ENCODE data around the gene LDAH. TPM values are rescaled to one million over a fixed set of nuclear protein-coding genes. Genes with fewer than 3 reads are reported as not detected.
"Not testable (repeated sequence)": the region's sequence is repeated elsewhere in the genome, so short reads cannot be mapped to it uniquely, and the experiment has no call there.

Gene LDAH
- total RNA-seq, 1 experiment from 2014 or later = 27.4 TPM

GRCh38 chr2:20722592-20723240 lies 100.2 kb downstream of the LDAH start:
- no peak overlapping the region for H3K27ac ChIP-seq (ENCODE audit: low read depth, low read length, poor library complexity, severe bottlenecking)
- POLR2A ChIA-PET (ENCODE audit: low non-redundant PET) = no interaction called here
- H3K27me3 ChIP-seq (replicated peaks; ENCODE audit: insufficient read depth, low read depth, low read length, poor library complexity) = no peaks in the 10 kb centered on the region
- no TSS peak for BruUV-seq (replicated peaks)
- no peak for DNase-seq (ENCODE audit: low spot score)
- no peaks in the 10 kb centered on the region for H3K4me1 ChIP-seq (ENCODE audit: insufficient read depth, low read length, poor library complexity, severe bottlenecking)
- H3K4me3 ChIP-seq (ENCODE audit: low read depth, low read length, poor library complexity, severe bottlenecking) = no peak overlapping the region
- TF ChIP-seq EZH2 (IDR thresholded peaks at IDR 0.05; ENCODE audit: borderline replicate concordance, low read depth, low read length, poor library complexity, severe bottlenecking) = no peak
- TF ChIP-seq CTCF (conservative IDR thresholded peaks at IDR 0.05; ENCODE audit: low read depth, low read length) = no peak
- intact Hi-C loops (cut with micrococcal nuclease; ENCODE audit: unreplicated experiment) = no loop called here
- CTCF ChIA-PET = no interaction called here
- H3K9me3 ChIP-seq (ENCODE audit: low read depth, low read length, poor library complexity, severe bottlenecking) = no peaks in the 10 kb centered on the region
- no peaks in the 10 kb centered on the region for H3K36me3 ChIP-seq (ENCODE audit: insufficient read depth, low read length, poor library complexity, severe bottlenecking)

- Histone ChIP-seq H3K27ac (ENCODE audit: low read depth, low read length, poor library complexity, severe bottlenecking) (no peak overlapping the region), H3K4me3 (ENCODE audit: low read depth, low read length, poor library complexity, severe bottlenecking) (no peak overlapping the region), H3K27me3 (replicated peaks; ENCODE audit: insufficient read depth, low read depth, low read length, poor library complexity) (no peaks in the 10 kb centered on the region), H3K36me3 (ENCODE audit: insufficient read depth, low read length, poor library complexity, severe bottlenecking) (no peaks in the 10 kb centered on the region), H3K4me1 (ENCODE audit: insufficient read depth, low read length, poor library complexity, severe bottlenecking) (no peaks in the 10 kb centered on the region), H3K9me3 (ENCODE audit: low read depth, low read length, poor library complexity, severe bottlenecking) (no peaks in the 10 kb centered on the region)
- ChIA-PET POLR2A (ENCODE audit: low non-redundant PET) (no interaction called here), CTCF (no interaction called here)
- BruUV-seq (replicated peaks) = no TSS peak
- intact Hi-C loops (cut with micrococcal nuclease; ENCODE audit: unreplicated experiment) = no loop called here
- TF ChIP-seq CTCF (conservative IDR thresholded peaks at IDR 0.05; ENCODE audit: low read depth, low read length) (no peak), EZH2 (IDR thresholded peaks at IDR 0.05; ENCODE audit: borderline replicate concordance, low read depth, low read length, poor library complexity, severe bottlenecking) (no peak)
- DNase-seq (ENCODE audit: low spot score) = no peak
Observed at GRCh38 chr2:20717641-20718040, 105.3 kb downstream of the LDAH start.

- intact Hi-C loops (cut with micrococcal nuclease; ENCODE audit: unreplicated experiment); CTCF ChIA-PET; H3K27me3 ChIP-seq (replicated peaks; ENCODE audit: insufficient read depth, low read depth, low read length, poor library complexity); H3K4me3 ChIP-seq (ENCODE audit: low read depth, low read length, poor library complexity, severe bottlenecking); H3K27ac ChIP-seq (ENCODE audit: low read depth, low read length, poor library complexity, severe bottlenecking); H3K9me3 ChIP-seq (ENCODE audit: low read depth, low read length, poor library complexity, severe bottlenecking); POLR2A ChIA-PET (ENCODE audit: low non-redundant PET); BruUV-seq (replicated peaks); H3K4me1 ChIP-seq (ENCODE audit: insufficient read depth, low read length, poor library complexity, severe bottlenecking); H3K36me3 ChIP-seq (ENCODE audit: insufficient read depth, low read length, poor library complexity, severe bottlenecking); DNase-seq (ENCODE audit: low spot score): not testable (repeated sequence)
Observed at GRCh38 chr2:20716164-20716563, 106.7 kb downstream of the LDAH start.

GRCh38 chr2:20714412-20714811 lies 108.5 kb downstream of the LDAH start:
- H3K27ac ChIP-seq (ENCODE audit: low read depth, low read length, poor library complexity, severe bottlenecking); intact Hi-C loops (cut with micrococcal nuclease; ENCODE audit: unreplicated experiment); H3K36me3 ChIP-seq (ENCODE audit: insufficient read depth, low read length, poor library complexity, severe bottlenecking); POLR2A ChIA-PET (ENCODE audit: low non-redundant PET); H3K9me3 ChIP-seq (ENCODE audit: low read depth, low read length, poor library complexity, severe bottlenecking); H3K27me3 ChIP-seq (replicated peaks; ENCODE audit: insufficient read depth, low read depth, low read length, poor library complexity); H3K4me3 ChIP-seq (ENCODE audit: low read depth, low read length, poor library complexity, severe bottlenecking); DNase-seq (ENCODE audit: low spot score); CTCF ChIA-PET; BruUV-seq (replicated peaks); H3K4me1 ChIP-seq (ENCODE audit: insufficient read depth, low read length, poor library complexity, severe bottlenecking): not testable (repeated sequence)

GRCh38 chr2:20713585-20713984 lies 109.3 kb downstream of the LDAH start:
- H3K36me3 ChIP-seq (ENCODE audit: insufficient read depth, low read length, poor library complexity, severe bottlenecking); BruUV-seq (replicated peaks); H3K4me1 ChIP-seq (ENCODE audit: insufficient read depth, low read length, poor library complexity, severe bottlenecking); DNase-seq (ENCODE audit: low spot score); H3K4me3 ChIP-seq (ENCODE audit: low read depth, low read length, poor library complexity, severe bottlenecking); POLR2A ChIA-PET (ENCODE audit: low non-redundant PET); H3K27me3 ChIP-seq (replicated peaks; ENCODE audit: insufficient read depth, low read depth, low read length, poor library complexity); intact Hi-C loops (cut with micrococcal nuclease; ENCODE audit: unreplicated experiment); CTCF ChIA-PET; H3K9me3 ChIP-seq (ENCODE audit: low read depth, low read length, poor library complexity, severe bottlenecking); H3K27ac ChIP-seq (ENCODE audit: low read depth, low read length, poor library complexity, severe bottlenecking): not testable (repeated sequence)

- BruUV-seq (replicated peaks); DNase-seq (ENCODE audit: low spot score); POLR2A ChIA-PET (ENCODE audit: low non-redundant PET); H3K9me3 ChIP-seq (ENCODE audit: low read depth, low read length, poor library complexity, severe bottlenecking); H3K4me3 ChIP-seq (ENCODE audit: low read depth, low read length, poor library complexity, severe bottlenecking); H3K27ac ChIP-seq (ENCODE audit: low read depth, low read length, poor library complexity, severe bottlenecking); H3K36me3 ChIP-seq (ENCODE audit: insufficient read depth, low read length, poor library complexity, severe bottlenecking); intact Hi-C loops (cut with micrococcal nuclease; ENCODE audit: unreplicated experiment); H3K27me3 ChIP-seq (replicated peaks; ENCODE audit: insufficient read depth, low read depth, low read length, poor library complexity); H3K4me1 ChIP-seq (ENCODE audit: insufficient read depth, low read length, poor library complexity, severe bottlenecking); CTCF ChIA-PET: not testable (repeated sequence)
Observed at GRCh38 chr2:20711641-20712040, 111.3 kb downstream of the LDAH start.
